AG20443 (cell line): ENCODE measurements around the gene UBE2H.
"Not testable (repeated sequence)": the region's sequence is repeated elsewhere in the genome, so short reads cannot be mapped to it uniquely, and the experiment has no call there.

Experiments used
- DNase-seq: peaks from one replicate; pipeline ENCODE4 v3.0.0; 2012; ENCODE audit warnings: low spot score, mixed read lengths

UBE2H gene

DNA sequence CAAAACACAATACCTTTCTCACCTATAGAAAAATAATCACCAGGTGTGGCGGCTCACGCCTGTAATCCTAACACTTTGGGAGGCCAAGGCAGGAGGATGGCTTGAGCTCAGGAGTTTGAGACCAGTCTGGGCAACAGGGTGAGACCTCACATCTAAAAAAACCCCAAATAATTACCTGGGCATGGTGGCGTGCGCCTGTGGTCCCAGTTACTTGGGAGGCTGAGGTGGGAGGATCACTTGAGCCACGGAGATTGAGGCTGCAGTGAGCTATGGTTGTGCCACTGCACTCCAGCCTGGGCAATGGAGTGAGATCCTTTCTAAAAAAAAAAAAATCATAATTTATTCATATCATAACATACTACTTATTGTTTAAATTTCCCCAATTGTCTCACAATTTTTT lies 129.6 kb downstream of the UBE2H start:
- DNase-seq = not testable (repeated sequence)

- no peak for DNase-seq
Measured at GRCh38 chr7:129821476-129821875, 131.3 kb downstream of the UBE2H start.

DNA sequence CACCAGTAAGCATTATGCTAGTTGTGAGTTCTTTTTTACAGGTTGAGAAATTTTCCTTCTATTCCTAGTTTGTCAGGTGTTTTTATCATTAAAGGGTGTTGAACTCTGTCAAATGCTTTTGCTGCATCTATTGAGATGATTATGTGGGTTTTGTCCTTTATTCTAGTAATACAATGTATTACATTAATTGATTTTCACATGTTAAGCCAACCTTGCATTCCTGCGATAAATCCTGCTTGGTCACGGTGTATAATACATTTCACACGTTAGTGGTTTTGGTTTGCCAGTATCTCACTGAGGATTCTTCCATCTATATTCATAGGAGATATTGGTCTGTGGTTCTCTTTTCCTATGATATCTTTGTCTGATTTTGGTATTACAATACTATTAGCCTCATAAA lies 136.0 kb downstream of the UBE2H start:
- DNase-seq = no peak

DNA sequence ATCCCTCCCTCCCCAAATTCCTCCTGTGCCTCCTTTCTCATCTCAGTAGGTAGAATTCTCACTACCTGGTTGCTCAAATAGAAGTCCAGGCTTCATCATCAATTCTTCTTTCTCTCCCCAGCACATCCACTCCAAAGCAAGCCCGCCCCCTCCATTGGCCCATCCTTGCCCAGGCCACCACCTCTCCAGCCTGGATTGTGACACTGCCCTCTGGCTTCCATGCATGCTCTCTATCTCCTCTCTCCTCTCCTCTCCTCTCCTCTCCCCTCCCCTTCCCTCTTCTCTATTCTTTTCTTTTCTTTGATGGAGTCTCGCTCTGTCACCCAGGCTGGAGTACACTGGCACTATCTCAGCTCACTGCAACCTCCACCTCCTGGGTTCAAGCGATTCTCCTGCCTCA lies 144.9 kb downstream of the UBE2H start:
- DNase-seq = peak; percentile 10

GRCh38 chr7:129804890-129805719 lies 147.7 kb downstream of the UBE2H start:
- peak; percentile 6 for DNase-seq

- peak; percentile 6 for DNase-seq
Measured at GRCh38 chr7:129804111-129804889, 148.5 kb downstream of the UBE2H start.

DNA sequence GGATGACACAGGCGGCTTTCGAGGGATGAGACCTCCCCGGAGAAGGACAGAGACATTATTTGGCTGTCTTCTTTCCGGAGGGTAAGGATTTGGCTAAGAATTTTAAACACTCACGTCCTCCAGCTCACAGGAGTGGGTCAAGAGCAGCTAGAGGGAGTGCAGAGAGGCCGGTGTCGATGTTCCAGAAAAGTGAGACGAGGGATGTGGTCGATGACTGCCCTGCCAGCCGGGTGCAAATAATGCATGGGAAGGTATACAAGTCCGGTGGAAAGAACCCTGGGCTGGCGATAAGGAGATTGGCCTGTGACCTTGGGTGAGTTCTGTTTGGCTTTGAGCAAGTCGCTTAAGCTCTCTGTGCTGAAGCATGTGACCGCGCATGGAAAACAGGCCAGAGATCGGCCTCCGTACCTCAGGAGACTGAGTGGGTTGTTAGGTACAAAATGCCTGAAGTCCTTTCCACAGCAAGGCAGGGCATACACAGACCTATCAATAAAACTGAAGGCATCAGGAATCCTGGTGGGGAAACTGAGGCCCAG lies 149.1 kb downstream of the UBE2H start:
- no peak for DNase-seq

- DNase-seq = no peak
Measured at GRCh38 chr7:129801882-129802281, 150.9 kb downstream of the UBE2H start.

- no peak for DNase-seq
Measured at GRCh38 chr7:129800901-129801300, 151.9 kb downstream of the UBE2H start.

- DNase-seq = peak; percentile 5
Measured at GRCh38 chr7:129799350-129799955, 153.3 kb downstream of the UBE2H start.

- peak; percentile 6 for DNase-seq
Measured at GRCh38 chr7:129798616-129799349, 154.0 kb downstream of the UBE2H start.

GRCh38 chr7:129797214-129797789 lies 155.5 kb downstream of the UBE2H start:
- DNase-seq = no peak

GRCh38 chr7:129796186-129796775 lies 156.5 kb downstream of the UBE2H start:
- no peak for DNase-seq

DNA sequence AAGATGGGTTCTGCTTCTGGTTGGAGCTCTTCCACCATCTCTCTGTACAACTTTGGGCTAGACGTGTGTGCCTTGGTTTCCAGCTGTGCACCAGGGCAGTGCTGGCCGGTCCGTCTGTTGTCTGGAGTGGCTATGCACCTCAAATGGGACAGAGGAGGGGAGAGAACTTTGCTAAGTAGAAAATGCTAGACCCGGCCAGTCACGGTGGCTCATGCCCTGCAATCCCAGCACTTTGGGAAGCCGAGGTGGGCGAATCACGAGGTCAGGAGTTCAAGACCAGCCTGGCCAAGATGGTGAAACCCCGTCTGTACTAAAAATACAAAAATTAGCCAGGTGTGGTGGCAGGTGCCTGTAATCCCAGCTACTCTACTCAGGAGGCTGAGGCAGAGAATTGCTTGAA lies 158.3 kb downstream of the UBE2H start:
- DNase-seq = not testable (repeated sequence)

GRCh38 chr7:129793506-129794310 lies 159.1 kb downstream of the UBE2H start:
- no peak for DNase-seq

GRCh38 chr7:129792721-129793120 lies 160.0 kb downstream of the UBE2H start:
- DNase-seq = no peak

DNA sequence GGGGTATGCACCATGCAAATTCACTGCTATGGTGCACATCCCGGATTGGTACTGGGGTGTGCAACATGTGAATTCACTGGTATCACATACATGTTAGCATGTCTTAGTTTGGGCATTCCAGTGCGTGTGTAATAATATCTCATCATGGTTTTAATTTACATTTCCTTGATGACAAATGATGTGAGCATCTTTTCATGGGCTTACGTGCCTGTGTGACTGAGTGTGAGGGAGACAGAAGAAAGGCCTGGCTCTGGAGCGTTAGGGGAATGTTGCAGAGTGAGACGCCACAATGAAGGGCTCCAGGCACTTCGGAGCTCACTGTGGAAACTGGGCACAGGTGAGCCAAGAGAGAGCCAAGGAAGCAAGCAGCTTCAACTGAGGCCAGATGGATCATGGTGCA lies 162.6 kb downstream of the UBE2H start:
- DNase-seq = no peak

DNA sequence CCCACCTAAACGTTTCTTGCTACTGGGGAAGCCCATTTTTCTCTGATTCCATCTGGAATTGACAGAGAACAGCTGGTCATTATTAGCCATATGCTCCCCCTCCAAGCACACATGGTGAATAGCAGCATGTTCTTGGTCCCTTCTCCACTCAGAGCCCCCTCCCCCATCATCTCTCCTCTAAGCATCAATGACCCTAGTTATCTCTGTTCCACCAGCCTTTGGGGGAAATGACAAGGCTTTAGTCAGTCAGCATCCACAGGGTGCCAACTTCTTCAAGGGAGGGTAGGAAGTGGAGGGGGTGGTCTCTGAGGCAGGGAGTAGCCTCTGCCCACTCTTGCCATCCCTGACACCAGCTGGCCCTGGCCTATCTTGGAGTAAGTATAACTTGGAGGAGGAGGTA lies 163.1 kb downstream of the UBE2H start:
- no peak for DNase-seq

- no peak for DNase-seq
Measured at GRCh38 chr7:129789000-129789399, 163.8 kb downstream of the UBE2H start.
